Measurements from ENCODE around the gene NPRL2.
A peak's percentile ranks its signal among the peaks of the same experiment; 100 is the strongest.

GRCh38 chr3:50334339-50335075, 16.1 kb downstream of the NPRL2 start:
- TF ChIP-seq POLR2A (IDR thresholded peaks at IDR 0.05; ENCODE audit: low read depth, low read length) (0 out of 2 replicates have a peak, but pooled peaks have one; percentile 12), POLR2AphosphoS5 (IDR thresholded peaks at IDR 0.05; ENCODE audit: low read depth, low read length) (no peak), TAF1 (IDR thresholded peaks at IDR 0.05; ENCODE audit: borderline replicate concordance, low read depth, low read length) (no peak)

Measured in GM12892 (cell line).